H4 (cell line): ENCODE data around the gene CUEDC1. TPM values are rescaled to one million over a fixed set of nuclear protein-coding genes. Genes with fewer than 3 reads are reported as not detected.

Experiments
- DNase-seq: peaks from one replicate; pipeline ENCODE4 v3.0.0-alpha.2; 2015; ENCODE audit warnings: low spot score
- total RNA-seq: library from RNA; depleted of rRNA; stranded (reverse); fragments of >200 nt; shearing (Covaris generic); gene quantifications from 2 replicates; pipeline ENCODE4 v1.2.3, GENCODE V29; 2014

CUEDC1 gene
- total RNA-seq, 1 experiment from 2014 or later = 7.4 TPM

DNA sequence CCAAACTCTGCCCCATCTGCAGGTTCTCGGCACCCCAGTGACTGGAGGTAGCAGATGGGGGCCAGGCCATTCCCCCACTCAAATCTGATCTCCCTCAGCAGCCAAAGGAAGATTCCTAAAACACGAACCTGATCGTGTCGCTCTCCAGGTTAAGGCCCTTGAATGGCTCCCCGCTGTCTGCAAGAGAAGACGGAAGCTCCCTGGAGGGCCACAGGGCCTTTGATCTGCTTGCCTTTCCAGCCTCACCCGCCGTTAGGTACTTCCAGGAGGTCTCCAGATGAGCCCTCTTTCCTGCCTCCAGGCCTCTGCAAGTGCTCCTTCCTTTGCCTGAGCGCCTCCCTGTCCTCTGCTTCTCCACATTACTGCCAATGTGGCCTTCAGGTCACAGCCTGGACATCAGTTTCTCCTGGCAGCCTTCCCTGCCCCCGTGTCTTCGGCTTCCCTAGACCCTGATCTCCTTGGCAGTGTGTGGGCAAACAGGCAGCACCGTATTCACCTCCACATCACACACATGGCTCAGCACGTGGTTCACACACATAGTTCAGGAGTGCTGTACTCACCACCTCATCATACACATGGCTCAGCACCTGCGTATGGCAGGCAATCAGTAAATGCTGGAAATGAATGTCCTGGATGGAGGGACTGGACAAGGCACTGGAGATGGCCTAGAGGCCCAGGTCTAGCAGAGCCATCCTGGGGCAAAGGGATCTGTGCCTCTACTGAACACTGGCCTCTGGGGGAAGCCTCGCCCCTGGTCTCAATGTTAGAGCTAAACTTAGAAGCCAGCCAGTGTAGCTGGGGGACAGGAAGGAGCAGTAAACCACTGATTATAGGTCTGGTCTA, 79.0 kb downstream of the CUEDC1 start:
- no peak for DNase-seq

GRCh38 chr17:57875290-57876022, 79.8 kb downstream of the CUEDC1 start:
- peak; percentile 100 for DNase-seq

DNA sequence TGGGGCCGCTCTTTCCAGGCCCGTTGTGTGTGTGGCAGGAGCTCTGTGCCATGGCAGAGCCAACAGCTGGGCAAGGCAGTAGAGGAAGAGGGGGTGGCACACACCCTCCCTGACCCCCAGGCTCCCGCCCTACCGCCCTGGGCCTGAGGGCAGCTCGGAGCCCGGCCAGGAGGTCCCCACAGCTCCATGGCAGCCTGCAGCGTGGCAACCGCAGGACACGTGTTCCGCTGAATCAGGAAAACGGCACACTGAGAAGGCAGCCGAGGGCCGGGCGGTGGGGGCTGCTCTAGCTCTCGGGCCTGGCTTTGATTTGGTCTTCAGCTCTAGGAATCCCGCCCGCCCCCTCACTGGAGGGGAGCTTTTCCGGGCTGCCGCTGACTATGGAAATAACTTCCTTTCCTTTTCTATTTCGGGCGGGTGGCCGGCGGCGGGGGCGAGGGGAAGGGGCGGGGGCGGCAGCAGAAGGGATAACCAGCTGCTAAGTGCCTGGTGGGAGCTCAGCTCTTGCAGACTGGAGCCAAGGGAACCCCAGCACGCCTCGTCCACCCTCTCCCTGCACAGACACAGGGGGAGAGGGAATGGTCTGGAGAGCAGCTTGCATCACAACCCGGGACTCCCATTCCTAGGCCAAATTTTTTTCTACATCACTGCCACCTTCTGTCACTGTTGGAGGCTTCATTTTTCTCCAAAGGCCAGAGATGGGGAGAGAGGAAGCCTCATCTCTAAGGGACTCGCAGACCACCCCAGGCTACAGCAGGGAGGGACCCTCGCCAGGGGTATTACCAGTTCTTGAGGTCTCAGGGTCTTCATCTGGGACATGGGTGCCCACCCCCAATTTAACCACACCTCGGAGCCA, 80.5 kb downstream of the CUEDC1 start:
- DNase-seq = peak; percentile 99

DNA sequence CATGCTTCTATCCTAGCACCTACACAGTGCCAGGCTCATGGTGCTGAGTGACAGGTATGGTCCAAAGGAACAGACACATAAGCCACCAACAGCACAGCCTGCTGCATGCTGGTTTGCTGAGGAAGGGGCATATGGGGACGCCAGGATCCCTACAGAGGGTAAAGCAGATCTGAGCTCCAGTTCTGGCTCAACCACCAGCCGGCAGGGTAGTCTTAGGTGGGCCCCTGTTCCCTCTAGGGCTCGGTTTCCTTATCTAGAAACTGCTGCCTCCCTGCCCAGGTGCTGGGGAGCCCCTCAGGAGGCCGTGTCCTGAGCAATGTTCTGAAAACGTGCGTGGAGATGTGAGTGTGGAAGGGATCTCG, 81.2 kb downstream of the CUEDC1 start:
- DNase-seq = no peak

DNA sequence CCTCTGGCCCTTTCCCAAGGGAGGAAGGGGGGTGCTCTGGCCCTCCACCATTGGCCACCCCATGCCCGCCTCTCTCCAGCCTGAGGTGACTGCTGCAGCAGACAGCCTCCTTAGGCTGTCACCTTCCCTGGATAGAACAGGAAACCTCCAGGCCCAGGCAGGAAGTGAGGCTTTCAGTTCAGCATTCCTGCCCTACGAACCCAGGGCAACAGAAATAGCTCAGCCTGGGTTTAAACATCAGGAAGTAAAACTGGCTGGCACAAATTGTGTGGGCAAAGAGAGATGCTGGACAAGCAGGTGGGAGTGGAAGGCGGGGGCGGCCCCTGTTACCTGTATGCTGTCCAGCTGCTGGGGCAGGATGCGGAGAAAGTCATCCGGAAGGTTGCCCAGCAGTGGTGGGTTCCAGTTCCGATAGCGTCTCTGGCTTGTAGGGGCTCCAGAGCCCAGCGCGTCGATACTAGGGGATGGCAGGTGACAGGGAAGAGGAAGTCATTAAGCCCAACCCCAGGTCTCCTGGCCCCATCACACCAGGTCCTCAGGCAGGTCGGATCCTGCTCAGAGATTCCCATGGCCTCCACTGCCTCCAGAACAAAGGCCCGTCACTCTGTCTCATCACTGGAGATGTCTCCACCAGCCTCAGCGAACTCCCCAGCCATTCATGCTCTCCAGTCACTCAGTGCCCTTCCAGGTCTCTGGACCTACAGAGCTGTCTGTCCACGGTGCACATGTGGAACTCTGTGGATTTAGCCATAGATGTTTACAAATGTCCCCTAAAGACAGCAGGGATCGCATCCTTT, 81.8 kb downstream of the CUEDC1 start:
- no peak for DNase-seq

- DNase-seq = no peak
Measured at GRCh38 chr17:57872536-57872935, 82.7 kb downstream of the CUEDC1 start.

DNA sequence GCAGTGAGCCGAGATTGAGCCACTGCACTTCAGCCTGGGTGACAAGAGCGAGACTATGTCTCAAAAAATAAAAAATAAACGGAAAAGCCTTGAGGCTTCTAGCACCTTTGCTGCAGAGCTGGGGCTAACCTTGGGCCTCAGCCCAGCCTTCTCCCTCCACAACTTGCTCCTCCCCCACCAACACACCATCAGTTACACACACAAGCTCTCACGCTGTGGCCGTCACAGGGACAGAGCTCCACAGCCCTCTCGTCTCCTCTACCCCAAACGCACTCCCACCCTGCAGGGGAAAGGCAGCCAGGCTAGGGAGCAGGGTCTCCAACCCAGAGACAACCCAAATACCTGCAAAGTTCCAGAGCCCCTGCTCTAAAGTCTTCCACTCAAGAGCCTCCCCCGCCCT, 83.3 kb downstream of the CUEDC1 start:
- no peak for DNase-seq

DNA sequence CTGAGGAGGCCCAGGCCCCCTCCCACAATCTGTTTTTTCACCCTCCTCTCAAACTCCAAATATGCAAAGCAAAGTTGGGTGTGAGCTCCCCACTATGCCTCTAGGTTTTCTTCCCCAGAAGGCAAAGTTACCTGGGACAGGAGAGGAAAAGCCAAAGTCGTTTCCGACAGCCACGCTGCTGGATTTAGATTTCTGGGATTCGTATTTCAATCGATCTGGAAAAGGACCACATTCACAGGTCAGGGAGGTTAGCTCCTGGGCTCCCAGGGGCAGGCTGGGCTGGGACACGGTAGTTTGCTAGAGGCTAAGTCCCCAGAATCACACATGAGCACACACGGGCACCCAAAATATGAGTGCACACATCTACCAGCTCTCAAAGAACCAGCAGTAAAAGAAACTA, 84.1 kb downstream of the CUEDC1 start:
- no peak for DNase-seq

DNA sequence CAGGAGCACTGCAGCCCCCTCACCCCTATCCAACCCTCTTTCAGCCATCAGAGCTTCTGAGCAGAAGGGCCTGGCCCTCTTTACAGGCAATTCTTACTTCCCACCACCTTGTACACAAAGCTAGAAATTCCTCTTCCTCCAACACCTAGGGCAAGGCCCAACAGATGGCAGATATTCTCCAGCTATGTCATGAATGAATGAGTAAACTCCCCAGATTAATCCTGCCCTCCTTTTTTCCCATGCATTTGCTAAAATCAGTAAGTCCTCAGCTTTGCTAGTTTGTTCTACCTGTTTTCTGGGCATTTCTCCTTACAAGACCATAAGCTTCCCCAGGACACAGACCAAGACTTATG, 85.0 kb downstream of the CUEDC1 start:
- no peak for DNase-seq

DNA sequence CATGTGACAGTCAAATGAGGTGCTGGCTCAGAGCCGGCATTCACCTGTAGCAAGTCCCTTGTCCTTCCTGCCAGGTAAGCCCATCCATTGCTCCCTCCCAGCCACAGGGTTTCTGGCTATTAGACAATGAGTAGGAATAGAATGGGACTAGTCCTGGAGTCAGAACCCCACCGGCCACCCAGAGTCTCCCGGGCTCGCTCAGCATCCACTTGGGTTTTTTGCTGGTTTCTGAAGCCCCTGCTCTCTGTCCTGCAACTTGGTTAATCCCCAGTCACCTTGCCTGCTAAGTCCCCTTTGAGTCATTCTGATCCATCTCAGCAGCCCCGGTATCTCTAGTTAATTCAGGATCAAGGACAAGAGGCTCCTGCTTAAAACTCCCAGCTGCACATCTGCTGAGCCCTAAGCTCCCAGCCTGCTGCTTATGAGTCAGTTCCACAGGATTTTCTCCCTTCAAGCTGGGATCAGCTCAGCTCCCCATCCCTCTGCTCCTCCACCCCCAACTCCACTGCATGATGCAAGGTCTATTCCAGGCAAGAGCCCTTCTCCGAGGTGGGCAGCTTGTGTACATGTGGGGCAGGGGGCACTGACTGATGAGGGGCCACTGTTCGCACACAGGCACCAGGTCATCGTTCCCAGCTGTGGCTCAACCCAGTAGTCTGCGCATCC, 85.5 kb downstream of the CUEDC1 start:
- DNase-seq = peak; percentile 77

DNA sequence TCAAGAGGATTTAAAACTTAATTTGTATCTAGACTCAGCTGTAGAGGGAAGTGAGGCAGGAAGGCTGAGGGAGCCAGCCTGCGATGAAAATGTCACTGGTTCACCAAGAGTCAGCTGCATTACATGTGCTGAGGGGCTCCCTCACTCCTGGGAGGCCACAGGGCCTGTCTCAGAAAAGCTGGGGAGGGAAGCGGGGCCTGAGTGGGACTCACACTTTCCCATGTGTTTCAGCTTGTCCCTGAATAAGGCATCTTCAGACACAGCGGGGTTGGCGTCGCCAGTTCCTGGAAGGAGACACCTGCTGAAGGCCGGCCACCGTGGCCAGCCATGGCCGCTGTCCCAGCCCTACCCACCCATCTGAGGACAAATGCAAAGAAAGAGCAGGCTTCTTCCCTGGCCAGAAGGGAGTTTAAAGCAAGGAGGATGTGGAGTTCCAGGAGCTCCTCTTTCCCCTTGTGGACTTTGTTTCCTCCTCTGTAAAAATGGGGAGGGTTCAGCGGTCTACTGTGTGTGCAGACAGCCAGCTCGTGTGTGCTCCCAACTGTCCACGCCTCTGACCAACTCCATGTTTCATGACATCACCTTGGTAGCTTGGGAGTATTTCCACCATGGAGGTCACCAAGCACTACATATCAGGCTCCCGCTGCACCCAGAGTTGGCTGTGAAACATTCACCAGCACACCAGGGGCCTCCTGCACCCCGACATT, 86.1 kb downstream of the CUEDC1 start:
- no peak for DNase-seq

DNA sequence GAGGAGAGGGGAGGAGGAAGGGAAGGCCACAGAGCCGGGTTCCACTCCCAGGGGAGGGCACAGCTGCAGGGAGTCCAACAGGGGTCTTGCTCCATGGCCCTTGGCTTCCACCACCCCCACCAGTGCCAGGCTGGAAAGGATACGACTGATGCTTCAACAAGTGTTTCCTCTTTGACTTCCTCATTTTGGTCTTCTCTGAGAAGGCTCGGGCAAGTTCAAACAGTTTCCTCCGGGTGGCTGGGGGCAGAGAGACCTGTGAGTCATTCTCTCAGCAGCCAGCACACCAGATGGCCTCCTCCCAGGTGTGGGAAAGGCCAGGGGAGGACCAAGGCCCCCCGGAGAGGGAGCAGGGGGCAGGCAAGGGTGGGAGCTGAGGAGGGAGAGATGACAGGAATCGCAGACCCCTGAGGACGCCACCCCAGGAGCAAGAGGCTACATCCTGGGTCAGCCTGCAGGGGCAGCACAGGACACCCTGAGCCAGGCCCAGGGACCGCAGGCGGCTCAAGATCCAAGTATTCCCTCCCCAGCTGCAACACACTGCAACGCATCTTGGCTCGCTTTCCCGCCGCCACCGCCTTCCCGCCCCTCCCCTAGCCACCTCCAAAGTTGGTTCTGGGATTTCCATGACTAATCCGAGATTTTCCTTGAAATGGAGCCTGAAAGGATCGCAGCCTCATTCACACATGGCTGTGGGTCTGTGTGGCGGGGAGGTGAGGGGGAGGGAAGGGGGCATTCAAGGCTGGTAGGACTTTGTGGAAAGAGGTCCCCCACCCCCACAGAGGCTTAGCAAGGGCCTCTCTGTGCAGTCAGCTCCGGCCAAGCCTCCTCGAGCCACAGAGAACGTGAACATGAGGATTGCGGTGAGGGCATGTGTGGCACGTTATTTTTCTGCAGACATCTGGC, 87.0 kb downstream of the CUEDC1 start:
- DNase-seq = peak; percentile 98

GRCh38 chr17:57867126-57867525, 88.1 kb downstream of the CUEDC1 start:
- no peak for DNase-seq

DNA sequence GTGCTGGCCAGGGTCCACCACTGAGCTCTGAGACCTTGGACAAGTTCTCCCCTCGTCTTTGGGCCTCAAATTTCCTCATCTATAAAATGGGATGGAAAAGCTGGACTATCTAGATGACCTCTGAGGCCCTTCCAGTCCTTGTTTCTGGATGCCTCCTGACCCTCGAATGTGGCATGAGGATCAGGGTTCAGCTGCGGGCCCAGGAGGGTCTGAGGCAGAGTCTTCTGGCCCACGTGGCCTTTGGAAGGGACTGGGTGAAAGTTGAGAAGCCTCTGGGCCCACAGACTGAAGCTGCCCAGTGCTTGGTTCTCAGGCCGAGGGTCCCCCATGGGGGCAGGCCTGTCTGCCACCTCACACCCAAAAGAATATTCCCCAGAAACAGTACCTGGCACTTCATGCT, 88.5 kb downstream of the CUEDC1 start:
- no peak for DNase-seq

- DNase-seq = no peak
Measured at GRCh38 chr17:57866319-57866718, 88.9 kb downstream of the CUEDC1 start.

GRCh38 chr17:57864273-57864672, 90.9 kb downstream of the CUEDC1 start:
- no peak for DNase-seq

DNA sequence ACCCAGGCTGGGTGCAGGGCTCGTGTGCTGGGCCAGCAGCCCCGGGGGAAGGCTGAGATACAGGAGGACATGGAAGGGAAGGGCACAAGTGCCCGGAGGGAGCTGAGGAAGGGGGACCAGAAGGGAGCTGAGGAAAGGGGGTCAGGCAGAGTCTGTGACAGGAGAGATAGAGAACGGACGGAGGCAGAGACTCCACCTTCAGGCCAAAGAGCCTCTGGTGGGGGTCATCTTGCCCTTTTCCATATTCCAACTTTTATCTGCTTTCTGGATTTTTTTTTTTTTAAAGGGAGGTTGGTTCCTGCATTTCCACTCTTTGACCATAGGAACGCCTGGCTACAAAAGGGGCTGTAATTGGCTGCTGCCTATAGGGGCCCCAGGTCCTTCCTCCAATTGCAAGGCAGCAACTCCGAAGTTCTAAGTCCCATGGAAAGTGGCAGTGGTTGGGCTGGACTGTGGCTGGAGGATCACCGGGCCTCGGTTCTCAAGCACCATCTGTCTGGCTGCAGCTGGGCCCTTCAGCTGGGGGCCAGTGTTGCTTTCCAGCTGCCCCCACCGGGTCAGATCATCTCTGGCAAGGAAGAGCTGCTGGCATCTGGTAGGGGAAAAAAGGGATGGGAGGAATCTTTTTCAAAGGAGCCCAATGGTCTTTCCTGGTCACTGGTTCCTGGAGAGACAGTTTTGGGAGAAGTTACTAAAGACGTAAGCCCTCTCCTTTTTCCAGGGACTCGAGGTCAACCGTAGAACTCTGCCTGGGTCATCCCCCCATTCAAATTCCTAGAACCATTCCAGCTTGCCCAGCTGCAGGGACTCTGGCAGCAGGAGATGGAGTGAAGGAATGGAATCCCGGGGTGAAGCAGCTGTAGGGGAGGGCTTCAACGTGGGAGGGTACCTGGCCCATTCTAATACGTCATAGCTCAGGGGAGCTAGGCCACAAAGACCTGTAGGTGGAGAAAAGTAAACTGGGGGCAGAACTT, 92.2 kb downstream of the CUEDC1 start:
- DNase-seq = no peak
